Lung (tissue), 12 donors: Measurements from ENCODE around the gene UNC13A. TPM values are rescaled to one million over a fixed set of nuclear protein-coding genes. Genes with fewer than 3 reads are reported as not detected.

Source experiments
- ATAC-seq: fragments of 200-7000 bp; cut with Tn5 transposase; one replicate; pipeline ENCODE4 v1.9.1; 2020; ENCODE audit warnings: moderate number of reproducible peaks; ENCODE audit not compliant: insufficient read depth, low FRiP score
- DNase-seq, 3 donors: peaks; one replicate each; pipeline ENCODE4 v3.0.0-alpha.2; 2013 to 2017
- H3K27ac ChIP-seq, 2 donors: one replicate each; pipeline ENCODE4 v1.5.1; 2013; ENCODE audit warnings: mild to moderate bottlenecking in 2 of 2, moderate library complexity in 2 of 2, control low read depth in 1 of 2, inconsistent platforms in 1 of 2, low read depth in 1 of 2, low read length in 1 of 2
- H3K27me3 ChIP-seq, 3 donors: one replicate each; pipeline ENCODE4 v1.5.1; 2013; ENCODE audit warnings: low read length in 2 of 3; ENCODE audit not compliant: control insufficient read depth in 3 of 3, insufficient read depth in 3 of 3
- H3K36me3 ChIP-seq, 4 donors: one replicate each; pipeline ENCODE4 v1.5.1; 2013; ENCODE audit warnings: low read length in 4 of 4, mild to moderate bottlenecking in 1 of 4, moderate library complexity in 1 of 4; ENCODE audit not compliant: control insufficient read depth in 4 of 4, insufficient read depth in 4 of 4
- H3K4me1 ChIP-seq, 5 donors: one replicate each; pipeline ENCODE4 v1.5.1; 2013; ENCODE audit warnings: low read length in 5 of 5, mild to moderate bottlenecking in 2 of 5, moderate library complexity in 1 of 5; ENCODE audit not compliant: control insufficient read depth in 5 of 5, insufficient read depth in 5 of 5
- H3K4me3 ChIP-seq: one replicate; pipeline ENCODE4 v1.5.1; 2013; ENCODE audit warnings: mild to moderate bottlenecking, control low read depth, moderate library complexity
- H3K9ac ChIP-seq, 2 donors: one replicate each; pipeline ENCODE4 v1.5.1; 2013; ENCODE audit warnings: low read length in 2 of 2, control low read depth in 1 of 2; ENCODE audit not compliant: insufficient read depth in 1 of 2
- H3K9me3 ChIP-seq, 4 donors: one replicate each; pipeline ENCODE4 v1.5.1; 2013; ENCODE audit warnings: low read length in 3 of 4, mild to moderate bottlenecking in 1 of 4, moderate library complexity in 1 of 4; ENCODE audit not compliant: control insufficient read depth in 4 of 4, insufficient read depth in 3 of 4
- CTCF ChIP-seq: IDR thresholded peaks from 2 replicates; pipeline ENCODE4 v1.5.1; 2012; ENCODE audit warnings: mild to moderate bottlenecking; ENCODE audit errors: control extremely low read depth, extremely low read depth
- WGBS, 2 donors: extraction: QIAGEN DNeasy Blood & Tissue Kit; methylation state at CpG; one replicate each; pipeline ENCODE4 v1.1.7; 2013; 5-methylcytosine and 5-hydroxymethylcytosine counted together
- polyA plus RNA-seq, 2 donors: library from polyadenylated mRNA; stranded (reverse); fragments of 200-250 nt; gene quantifications; one replicate each; pipeline ENCODE4 v1.2.1, GENCODE V29; 2013
- total RNA-seq, 2 donors: library from RNA; depleted of rRNA in 1 of 2; stranded (reverse); fragments of >200 nt in 1 of 2; gene quantifications; one replicate each; pipeline ENCODE4 v1.2.1, GENCODE V29; 2014 to 2021
- donor health status: control.
- donor health status: control.
- donor health status: Bipolar disorder and iron deficiency.
- donor health status: healthy.
- donor health status: DM: yes; HTN: yes; CAD: no.

Gene UNC13A
- total and polyA plus RNA-seq, 4 donors, result 0.14 to 0.31 (median 0.27) TPM

GRCh38 chr19:17626456-17627015 is 61.6 kb downstream of the UNC13A start:
- H3K9ac ChIP-seq, result no peak overlapping the region
- no peaks in the 10 kb centered on the region for H3K27me3 ChIP-seq
- DNase-seq (no peak), ATAC-seq (no peak)
- 72 to 76% methylated on average over 12 of the region's 12 CpGs for WGBS, 2 donors
- peaks cover 0 to 6% (median 3%) of the 10 kb centered on the region in 4 donors for H3K9me3 ChIP-seq
- H3K4me3 ChIP-seq, result no peak overlapping the region
- no peaks in the 10 kb centered on the region for H3K4me1 ChIP-seq
- no peak for TF ChIP-seq CTCF
- H3K27ac ChIP-seq, result no peak overlapping the region
- H3K36me3 ChIP-seq, result no peaks in the 10 kb centered on the region

GRCh38 chr19:17625980-17626379 is 62.2 kb downstream of the UNC13A start:
- no peak overlapping the region for H3K27ac ChIP-seq
- H3K4me3 ChIP-seq, result no peak overlapping the region
- WGBS, 2 donors, result 84 to 90% methylated on average over 2 of the region's 2 CpGs
- no peak for TF ChIP-seq CTCF
- no peaks in the 10 kb centered on the region for H3K27me3 ChIP-seq
- no peak for DNase-seq
- H3K4me1 ChIP-seq, result no peaks in the 10 kb centered on the region
- no peak overlapping the region for H3K9ac ChIP-seq
- no peaks in the 10 kb centered on the region for H3K36me3 ChIP-seq
- ATAC-seq, result no peak
- H3K9me3 ChIP-seq, result peaks cover 0 to 8% (median 3%) of the 10 kb centered on the region in 4 donors

DNA sequence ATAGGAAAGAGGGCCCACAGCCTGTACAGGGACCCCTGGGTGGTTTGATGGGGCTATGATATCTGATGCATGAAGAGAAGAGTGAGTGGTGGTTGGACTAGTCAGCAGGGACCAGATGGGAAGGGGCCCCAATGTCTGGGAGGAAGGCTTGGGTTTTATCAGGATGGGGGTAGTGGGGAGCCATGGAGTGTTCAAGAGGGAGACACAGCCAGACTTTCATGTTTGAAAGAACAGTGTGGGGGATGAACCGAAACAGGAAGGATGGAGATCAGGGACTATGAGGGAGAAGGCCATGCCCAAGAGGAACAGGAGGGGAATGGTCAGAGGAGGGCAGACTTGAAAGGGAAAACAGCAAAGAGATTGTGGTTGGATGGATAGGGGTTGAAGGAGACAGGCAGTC is 63.1 kb downstream of the UNC13A start:
- ATAC-seq (no peak), DNase-seq (no peak)
- H3K36me3 ChIP-seq, result no peaks in the 10 kb centered on the region
- no peaks in the 10 kb centered on the region for H3K27me3 ChIP-seq
- no peak overlapping the region for H3K27ac ChIP-seq
- TF ChIP-seq CTCF, result no peak
- no peaks in the 10 kb centered on the region for H3K4me1 ChIP-seq
- peaks cover 0 to 8% (median 3%) of the 10 kb centered on the region in 4 donors for H3K9me3 ChIP-seq
- H3K9ac ChIP-seq, result no peak overlapping the region
- WGBS, 2 donors, result 78 to 90% methylated on average over 1 of the region's 1 CpG
- H3K4me3 ChIP-seq, result peak overlapping the region; percentile 2
